Activated CD4-positive, alpha-beta T cell treated with anti-CD3 and anti-CD28 coated beads, Interleukin-2, amount 50 U/mL, for 24 hours (primary cell): ENCODE measurements around the gene OR2B6.
"Not testable (repeated sequence)": the region's sequence is repeated elsewhere in the genome, so short reads cannot be mapped to it uniquely, and the experiment has no call there.

Source experiments
- DNase-seq, 2 donors: peaks; one replicate each; pipeline ENCODE4 v3.0.0-alpha.2; 2020; ENCODE audit warnings: low read depth in 1 of 2, low spot score in 1 of 2

OR2B6 gene

GRCh38 chr6:27956941-27957340, at the start of gene OR2B6:
TSS of gene OR2B6 (plus strand) at chr6:27957241. CDS start at chr6:27957241, 0 bp downstream.
- DNase-seq = no peak

DNA sequence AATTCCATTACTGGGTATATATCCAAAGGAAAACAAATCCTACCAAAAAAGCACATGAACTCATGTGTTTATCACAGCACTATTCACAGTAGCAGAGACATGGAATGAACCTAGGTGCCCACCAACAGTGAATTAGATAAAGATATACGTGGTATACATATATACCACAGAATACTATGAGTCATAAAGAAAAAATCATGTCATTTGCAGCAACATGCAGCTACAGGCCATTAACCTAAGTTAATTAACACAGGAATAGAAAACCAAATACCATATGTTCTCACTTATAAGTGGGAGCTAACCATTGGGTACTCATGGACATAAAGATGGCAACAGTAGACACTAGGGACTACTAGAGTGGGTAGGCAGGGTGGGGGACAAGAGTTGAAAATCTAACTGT, 49.0 kb upstream of the OR2B6 start:
- DNase-seq = no peak

DNA sequence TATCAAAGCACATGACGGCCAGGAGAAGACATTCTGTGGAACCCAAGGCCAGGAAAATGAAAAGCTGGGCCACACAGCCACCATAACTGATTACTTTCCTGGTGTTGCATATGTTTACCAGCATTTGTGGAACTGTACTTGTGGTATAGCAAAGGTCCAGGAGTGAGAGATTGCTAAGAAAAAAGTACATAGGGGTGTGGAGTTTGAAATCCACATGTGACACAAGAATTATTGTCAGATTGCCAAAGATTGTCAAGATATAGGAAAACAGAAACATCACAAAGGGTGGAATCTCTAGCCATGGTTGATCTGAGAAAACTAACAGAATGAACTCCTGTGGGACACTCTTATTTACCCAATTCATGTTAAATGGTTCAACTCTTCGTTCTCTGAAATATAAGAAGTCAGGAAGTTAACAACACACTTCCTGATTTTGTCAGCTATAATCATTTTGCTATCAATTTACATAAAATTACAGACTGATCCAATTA, 45.0 kb upstream of the OR2B6 start, which contains the start of gene OR2B2:
Gene OR2B2, minus strand, starts transcription at position 441 of the 491 bp plus-strand sequence. Its CDS starts 77 bp downstream, at position 364.
- DNase-seq = no peak

- no peak for DNase-seq
Observed at GRCh38 chr6:27922949-27923348, 34.1 kb upstream of the OR2B6 start.

DNA sequence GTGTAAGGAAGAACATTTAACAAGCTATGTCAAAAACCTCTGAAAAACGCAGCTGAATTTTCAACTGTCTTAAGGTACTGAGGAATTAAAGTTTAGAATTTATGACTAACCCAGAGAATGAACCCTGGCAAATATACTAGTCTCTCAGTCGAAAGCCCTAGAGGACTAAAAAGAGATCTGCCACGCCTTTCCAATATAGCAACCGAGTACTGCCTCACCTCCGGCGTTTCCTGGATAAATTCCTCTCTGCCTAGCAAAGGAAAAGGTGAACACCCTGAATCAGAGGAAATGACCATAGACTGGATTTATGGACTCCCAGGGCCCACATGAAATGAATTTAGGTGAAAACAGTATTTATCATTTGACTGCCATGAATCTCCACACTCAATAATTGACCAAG, 32.9 kb upstream of the OR2B6 start:
- DNase-seq = no peak

GRCh38 chr6:27928041-27928440, 29.0 kb upstream of the OR2B6 start:
- not testable (repeated sequence) for DNase-seq

DNA sequence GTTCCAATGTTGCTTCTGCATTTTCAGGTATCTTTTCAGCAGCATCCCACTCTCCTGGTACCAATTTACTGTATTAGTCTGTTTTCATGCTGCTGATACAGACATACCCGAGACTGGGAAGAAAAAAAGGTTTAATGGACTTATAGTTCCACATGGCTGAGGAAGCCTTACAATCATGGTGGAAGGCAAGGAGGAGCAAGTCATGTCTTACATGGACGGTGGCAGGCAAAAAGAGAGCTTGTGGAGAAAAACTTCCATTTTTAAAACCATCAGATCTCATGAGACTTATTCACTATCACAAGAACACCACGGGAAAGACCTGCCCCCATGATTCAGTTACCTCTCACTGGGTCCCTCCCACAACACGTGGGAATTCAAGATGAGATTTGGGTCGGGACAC, 27.1 kb upstream of the OR2B6 start:
- DNase-seq = not testable (repeated sequence)

- no peak for DNase-seq
Observed at GRCh38 chr6:27931209-27931608, 25.8 kb upstream of the OR2B6 start.

GRCh38 chr6:27940766-27941165, 16.3 kb upstream of the OR2B6 start:
- DNase-seq = no peak

DNA sequence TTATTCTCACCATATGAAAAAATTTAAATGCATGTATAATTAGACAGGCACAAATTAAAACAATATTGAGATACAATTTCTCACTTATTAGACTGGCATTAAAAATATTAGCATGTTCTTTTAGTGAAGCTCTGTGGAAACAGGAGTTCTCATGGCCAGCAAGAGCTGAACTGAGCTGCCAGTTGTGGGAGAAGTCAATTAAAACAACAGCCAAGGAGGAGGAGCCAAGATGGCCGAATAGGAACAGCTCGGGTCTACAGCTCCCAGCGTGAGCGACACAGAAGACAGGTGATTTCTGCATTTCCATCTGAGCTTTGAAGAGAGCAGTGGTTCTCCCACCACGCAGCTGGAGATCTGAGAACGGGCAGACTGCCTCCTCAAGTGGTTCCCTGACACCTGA, 14.0 kb upstream of the OR2B6 start:
- not testable (repeated sequence) for DNase-seq

GRCh38 chr6:27948237-27948636, 8.8 kb upstream of the OR2B6 start:
- DNase-seq = no peak

DNA sequence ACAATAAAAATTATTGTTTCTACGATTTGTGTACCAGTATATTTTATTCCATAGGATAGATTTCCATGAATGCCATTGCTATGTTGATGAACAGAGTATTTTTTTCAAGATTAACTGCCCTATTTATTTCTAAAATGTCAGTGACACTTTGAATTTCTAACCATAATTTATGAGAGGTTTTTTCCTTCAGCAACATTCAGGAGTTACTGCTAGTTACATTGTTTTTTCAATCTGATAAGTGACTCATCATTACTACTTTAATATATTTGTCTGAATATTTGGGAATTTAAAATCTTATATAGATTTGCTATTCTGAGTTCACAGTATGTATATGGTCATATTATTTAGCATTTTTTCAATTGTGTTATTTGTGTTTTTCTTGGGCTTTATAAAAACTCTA, 6.0 kb upstream of the OR2B6 start:
- DNase-seq = no peak

DNA sequence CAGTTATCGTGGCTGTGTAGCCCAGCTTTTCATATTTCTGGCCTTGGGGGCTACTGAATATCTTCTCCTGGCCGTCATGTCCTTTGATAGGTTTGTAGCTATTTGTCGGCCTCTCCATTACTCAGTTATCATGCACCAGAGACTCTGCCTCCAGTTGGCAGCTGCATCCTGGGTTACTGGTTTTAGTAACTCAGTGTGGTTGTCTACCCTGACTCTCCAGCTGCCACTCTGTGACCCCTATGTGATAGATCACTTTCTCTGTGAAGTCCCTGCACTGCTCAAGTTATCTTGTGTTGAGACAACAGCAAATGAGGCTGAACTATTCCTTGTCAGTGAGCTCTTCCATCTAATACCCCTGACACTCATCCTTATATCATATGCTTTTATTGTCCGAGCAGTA, 475 bp downstream of the OR2B6 start:
- DNase-seq = no peak

DNA sequence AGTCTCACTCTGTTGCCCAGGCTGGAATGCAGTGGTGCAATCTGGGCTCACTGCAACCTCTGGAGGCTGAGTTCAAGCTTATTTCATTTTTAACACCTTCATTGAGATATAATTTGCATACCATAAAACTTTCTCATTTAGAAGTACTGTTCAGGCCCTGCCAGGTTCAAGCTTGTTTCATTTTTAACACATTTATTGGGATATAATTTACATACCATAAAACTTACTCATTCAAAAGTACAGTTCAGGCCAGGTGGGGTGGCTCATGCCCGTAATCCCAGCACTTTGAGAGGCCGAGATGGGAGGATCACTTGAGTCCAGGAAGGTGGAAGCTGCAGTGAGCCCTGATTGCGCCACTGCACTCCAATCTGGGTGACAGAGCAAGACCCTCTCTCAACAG, 5.5 kb downstream of the OR2B6 start:
- no peak for DNase-seq

- DNase-seq = no peak
Observed at GRCh38 chr6:27966044-27966443, 9.0 kb downstream of the OR2B6 start.

- no peak for DNase-seq
Observed at GRCh38 chr6:27966816-27967426, 9.9 kb downstream of the OR2B6 start.

DNA sequence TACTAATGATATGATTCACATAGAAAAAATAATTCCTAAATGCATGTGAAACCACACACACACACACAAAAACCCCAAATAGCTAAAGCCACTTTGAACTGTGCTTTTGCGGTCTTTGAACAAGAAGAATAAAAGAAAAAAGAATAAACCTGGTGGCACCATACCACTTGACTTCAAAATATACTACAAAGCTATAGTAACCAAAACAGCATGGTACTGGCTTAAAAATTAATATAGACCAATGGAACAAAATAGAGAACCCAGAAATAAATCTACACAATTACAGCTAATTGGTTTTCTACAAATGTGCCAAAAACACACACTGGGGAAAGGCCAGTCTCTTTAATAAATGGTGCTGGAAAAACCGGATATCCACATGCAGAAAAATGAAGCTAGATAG, 13.4 kb downstream of the OR2B6 start:
- DNase-seq = no peak

DNA sequence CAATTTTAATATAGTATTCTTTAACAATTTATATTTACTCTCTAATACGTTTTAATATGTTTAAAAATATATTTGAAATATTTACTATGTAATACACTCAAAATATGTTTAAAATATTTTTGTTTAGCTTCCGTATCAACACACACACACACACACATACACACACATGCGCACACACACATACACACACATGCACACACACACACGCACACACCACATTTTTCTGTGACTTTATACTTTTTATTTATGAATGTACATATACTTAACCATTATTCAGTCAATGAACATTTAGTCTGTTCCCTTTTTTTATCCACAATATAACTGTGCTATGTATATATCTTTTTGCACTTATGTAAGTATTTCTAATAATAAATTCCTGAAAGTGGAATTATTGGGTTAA, 15.7 kb downstream of the OR2B6 start:
- no peak for DNase-seq

DNA sequence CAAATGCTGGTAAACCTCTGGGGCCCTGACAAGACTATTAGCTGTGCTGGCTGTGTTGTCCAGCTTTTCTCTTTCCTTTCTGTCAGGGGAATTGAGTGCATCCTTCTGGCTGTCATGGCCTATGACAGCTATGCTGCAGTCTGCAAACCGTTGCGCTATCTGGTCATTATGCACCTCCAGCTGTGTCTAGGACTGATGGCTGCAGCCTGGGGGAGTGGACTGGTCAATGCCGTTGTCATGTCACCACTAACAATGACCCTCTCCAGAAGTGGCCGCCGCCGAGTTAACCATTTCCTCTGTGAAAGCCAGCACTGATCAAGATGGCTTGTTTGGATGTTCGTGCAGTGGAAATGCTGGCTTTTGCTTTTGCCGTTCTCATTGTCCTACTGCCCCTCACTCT, 20.3 kb downstream of the OR2B6 start:
- DNase-seq = no peak

GRCh38 chr6:27978705-27979104, 21.7 kb downstream of the OR2B6 start:
- DNase-seq = no peak

DNA sequence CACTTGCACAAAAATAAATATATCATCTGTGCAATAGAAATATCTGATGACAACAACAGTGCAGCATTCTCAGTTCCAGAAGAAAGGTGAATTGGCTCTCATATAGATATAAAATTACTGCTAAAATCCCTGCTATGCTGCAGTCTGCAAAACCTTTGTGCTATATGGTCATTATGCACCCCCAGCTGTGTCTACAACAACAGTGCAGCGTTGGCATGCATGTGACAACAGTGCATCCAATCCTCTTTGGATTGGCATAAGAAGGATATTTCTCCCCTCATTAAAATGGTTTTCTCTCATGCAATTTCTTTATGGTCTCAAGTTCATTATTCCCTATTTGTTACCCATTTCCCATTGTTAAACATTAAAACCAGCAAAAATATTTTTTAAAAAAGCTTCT, 23.1 kb downstream of the OR2B6 start:
- DNase-seq = no peak

GRCh38 chr6:27986928-27987725, 30.1 kb downstream of the OR2B6 start:
- no peak for DNase-seq

GRCh38 chr6:27994616-27995015, 37.6 kb downstream of the OR2B6 start:
- DNase-seq = no peak
